Keratinocyte (primary cell): Measurements from ENCODE around the gene MRTFB.

Experiments
- EZH2 ChIP-seq: IDR thresholded peaks from one replicate; pipeline ENCODE4 v1.6.1; 2012; ENCODE audit warnings: inconsistent platforms, mild to moderate bottlenecking, low read length, moderate library complexity
- TF ChIP-seq, protein P1 (sequence below), 3 experiments: IDR thresholded peaks in 1 of 3; conservative IDR thresholded peaks in 1 of 3; optimal IDR thresholded peaks in 1 of 3; 2 replicates in 2 of 3; 3 replicates in 1 of 3; pipeline versions ENCODE3 to v1.5.1; 2011; ENCODE audit warnings: low read length in 3 of 3, mild to moderate bottlenecking in 3 of 3, moderate library complexity in 2 of 3, control low read depth in 1 of 3, inconsistent platforms in 1 of 3; ENCODE audit not compliant: insufficient read depth in 2 of 3; ENCODE audit errors: extremely low read depth in 1 of 3

DNA sequence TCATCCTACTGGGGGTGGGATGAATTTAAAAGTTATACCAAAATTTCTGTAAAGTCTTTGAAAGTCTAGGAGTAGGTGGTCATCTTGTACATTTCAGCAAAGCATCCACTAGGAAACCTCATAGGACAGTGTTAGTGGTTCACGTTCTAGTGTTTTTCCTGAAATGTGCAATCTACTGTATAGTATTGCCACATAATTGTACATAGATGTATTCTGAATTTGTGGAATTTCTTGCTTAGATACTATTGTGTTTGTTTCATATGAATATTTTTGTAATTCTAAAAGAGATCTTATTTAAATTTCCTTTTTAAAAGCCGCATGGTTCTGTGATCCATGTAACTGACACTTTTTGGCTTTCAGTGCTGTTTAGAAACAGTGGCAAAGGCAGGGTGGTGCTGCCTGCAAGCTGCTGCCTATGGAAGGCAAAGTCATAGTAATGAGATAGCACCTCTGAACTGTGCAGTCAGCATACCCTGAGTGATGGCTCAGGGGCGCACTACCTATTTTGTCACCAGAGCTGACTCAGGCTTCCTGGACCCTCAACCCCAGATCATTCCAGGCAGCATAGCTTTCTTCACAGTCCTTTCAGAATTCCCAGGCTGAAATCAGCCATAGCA, 193.3 kb downstream of the MRTFB start:
- TF ChIP-seq, protein P1, sequence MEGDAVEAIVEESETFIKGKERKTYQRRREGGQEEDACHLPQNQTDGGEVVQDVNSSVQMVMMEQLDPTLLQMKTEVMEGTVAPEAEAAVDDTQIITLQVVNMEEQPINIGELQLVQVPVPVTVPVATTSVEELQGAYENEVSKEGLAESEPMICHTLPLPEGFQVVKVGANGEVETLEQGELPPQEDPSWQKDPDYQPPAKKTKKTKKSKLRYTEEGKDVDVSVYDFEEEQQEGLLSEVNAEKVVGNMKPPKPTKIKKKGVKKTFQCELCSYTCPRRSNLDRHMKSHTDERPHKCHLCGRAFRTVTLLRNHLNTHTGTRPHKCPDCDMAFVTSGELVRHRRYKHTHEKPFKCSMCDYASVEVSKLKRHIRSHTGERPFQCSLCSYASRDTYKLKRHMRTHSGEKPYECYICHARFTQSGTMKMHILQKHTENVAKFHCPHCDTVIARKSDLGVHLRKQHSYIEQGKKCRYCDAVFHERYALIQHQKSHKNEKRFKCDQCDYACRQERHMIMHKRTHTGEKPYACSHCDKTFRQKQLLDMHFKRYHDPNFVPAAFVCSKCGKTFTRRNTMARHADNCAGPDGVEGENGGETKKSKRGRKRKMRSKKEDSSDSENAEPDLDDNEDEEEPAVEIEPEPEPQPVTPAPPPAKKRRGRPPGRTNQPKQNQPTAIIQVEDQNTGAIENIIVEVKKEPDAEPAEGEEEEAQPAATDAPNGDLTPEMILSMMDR (optimal IDR thresholded peaks at IDR 0.05 in 1 of 3, IDR thresholded peaks at IDR 0.05 in 1 of 3, conservative IDR thresholded peaks at IDR 0.05 in 1 of 3; ENCODE audit: extremely low read depth in 1 of 3, insufficient read depth in 2 of 3, low read length in 3 of 3): no peak
- TF ChIP-seq EZH2: no peak
